ENCODE measurements around the gene SNTN.
"Not testable (repeated sequence)": the region's sequence is repeated elsewhere in the genome, so short reads cannot be mapped to it uniquely, and the experiment has no call there.

SNTN gene

DNA sequence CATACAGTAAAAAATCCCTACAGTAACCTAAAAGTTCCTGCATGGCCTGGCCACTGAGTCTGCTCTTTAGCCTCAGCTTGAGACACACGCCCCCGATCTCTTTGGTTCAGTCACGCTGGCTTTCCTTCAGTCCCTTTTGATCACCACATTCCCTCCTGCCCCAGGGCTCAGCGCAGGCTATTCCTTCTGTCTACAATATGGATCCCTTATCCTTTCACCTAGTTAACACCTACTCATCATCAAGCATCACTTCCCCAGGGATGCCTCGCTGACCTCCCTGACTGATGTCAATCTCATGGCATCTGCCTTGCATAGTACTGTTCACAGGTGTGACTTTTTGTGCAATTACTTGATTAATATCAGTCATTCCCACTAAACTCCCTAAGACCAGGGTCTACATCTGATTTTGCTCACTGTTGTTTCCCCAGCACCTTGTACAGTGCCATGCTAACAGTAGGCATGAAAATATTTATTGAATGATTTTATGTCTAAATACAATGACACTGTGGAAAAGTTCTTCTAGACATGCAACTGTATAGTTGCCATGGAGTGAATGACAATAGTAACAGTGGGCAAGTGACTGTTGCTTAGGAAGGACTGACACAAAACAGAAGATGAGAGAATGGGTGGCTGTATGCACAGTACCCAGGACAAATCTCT lies at the start of gene SNTN:
Gene SNTN (plus strand): TSS at position 610 of the 660 bp plus-strand sequence. CDS start 13 bp downstream, at position 623.
- no peak for DNase-seq

DNA sequence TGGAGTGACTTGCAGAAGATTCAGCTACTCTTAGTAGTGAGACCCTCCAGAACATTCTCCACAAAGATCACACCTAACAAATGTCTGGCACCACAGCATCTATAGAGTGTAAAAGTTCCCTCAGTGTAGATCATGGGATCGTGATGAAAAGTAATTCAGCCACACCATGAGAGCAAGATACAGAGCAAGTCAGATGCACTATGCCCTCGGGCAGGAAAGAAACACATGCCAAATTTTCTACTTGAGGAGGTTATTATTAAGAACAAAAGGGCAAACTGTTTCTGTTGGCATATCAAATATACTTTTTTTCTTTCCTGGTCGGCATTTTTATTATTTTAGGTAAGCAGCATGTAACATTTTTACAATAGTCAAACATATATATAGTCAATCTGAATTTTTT lies 44.8 kb upstream of the SNTN start:
- no peak for DNase-seq

DNA sequence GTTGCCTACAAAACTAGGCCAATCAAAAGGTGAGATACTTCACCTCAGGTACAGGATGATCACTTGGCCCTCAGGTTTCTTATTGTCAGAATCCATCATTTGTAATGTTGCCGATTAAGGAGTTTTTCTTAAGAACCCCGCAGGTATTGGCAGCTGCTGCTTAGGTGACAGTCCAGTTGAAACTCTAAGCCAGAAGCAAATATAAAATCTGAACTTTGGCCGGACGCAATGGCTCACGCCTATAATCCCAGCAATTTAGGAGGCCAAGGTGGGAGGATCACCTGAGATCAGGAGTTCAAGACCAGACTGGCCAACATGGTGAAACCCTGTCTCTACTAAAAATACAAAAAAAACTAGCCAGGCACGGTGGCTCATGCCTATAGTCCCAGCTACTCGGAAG lies 43.1 kb upstream of the SNTN start:
- DNase-seq, result no peak

DNA sequence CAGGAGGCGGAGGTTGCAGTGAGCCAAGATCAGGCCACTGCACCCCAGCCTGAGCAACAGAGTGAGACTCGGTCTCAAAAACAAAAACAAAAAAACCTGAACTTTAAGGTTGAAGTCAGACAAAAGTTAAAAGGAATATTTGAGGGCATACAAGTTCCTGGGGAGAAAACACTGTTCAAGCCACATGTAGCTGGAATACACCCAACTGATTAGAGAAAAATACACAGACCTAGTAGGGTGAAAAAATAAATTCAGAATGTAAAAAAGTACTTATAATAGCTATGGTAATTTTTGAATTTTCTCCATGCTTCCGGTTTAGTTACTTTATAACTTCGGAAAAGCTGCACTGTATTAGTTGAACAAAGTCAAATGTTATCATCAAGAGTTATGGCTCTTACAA lies 42.6 kb upstream of the SNTN start:
- DNase-seq, result no peak

DNA sequence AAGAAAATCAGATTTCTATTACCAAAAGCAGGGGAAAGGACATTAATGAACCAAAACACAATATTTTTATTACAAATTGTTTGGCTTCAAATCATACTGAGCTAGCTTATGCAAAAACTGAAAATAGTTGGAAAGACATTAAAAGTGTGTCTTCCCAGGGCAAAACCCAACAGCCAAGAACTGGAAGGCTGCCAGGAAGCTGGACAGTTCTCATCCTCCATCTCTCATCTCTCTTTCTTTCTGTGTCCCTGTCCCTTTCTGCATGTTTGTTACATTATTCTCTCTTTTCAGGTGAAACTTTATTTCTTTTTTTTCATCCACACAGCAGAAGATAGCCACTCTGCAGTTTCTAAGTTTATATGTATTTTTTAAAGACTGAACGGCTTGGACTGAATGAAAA lies 41.1 kb upstream of the SNTN start:
- no peak for DNase-seq

DNA sequence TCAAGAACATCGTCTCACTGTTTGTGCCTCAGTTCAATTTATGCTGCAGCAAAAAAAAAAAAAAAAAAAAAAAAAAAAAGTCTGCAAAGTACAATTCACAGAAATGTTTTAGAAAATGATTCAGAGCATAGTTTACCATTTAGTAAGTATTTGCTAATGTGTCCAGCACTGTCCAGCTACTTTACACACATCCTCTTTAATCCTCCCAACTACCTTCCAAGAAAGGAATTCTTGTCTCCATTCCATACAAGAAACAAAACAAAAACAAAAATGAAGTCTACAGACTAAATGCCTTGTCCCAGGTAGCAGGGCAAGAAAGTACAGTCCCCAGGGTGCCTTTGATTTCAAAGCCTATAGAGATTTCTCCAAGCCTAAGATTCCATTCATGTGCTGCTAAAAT lies 38.9 kb upstream of the SNTN start:
- no peak for DNase-seq

DNA sequence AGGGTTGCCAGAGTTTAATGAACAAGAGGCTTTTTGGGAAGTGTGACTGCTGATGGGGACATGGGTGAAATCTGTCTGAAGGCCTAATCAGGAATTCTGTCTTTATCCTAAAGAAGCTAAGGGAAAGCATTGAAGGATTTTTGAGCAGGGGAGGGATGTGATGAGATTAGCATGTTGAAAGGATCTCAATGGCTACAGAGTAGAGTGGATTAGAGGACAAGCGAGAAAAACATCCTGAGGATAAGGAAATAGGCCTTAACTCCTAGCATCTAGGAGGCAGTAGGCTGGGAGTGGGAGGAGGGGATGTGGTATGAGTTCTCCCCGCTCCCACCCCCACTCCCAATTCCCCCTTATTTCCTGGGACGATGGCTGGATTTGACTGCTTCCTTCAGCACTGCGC lies 35.1 kb upstream of the SNTN start:
- no peak for DNase-seq

DNA sequence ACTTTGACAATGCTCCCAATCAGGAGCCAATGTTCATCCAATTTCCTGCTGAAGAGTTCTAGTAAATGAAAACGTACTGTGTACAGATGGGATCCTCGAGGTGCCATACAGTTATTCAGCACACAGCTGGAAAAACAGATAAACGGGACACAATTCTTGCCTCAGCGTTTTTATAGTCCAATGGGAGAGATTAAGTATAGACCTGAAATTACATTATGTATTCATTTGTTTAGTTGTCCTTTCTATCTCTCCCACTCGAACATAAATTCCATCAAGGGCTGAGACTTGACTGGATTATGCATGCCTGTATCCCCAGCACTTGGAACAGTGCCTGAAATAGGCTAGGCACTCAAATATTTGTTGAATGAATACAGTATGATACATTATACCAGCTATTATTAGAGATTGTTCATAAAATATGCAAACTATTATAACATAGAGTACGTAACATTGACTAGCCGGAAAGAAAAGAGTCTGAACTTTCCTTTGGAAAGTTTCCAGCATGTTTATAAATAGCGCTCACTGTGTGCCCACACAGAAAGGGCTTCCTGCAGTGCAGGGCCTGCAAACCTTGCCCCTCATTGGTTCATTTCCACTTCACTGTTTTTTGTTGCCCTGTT lies 27.4 kb upstream of the SNTN start:
- DNase-seq, result no peak

DNA sequence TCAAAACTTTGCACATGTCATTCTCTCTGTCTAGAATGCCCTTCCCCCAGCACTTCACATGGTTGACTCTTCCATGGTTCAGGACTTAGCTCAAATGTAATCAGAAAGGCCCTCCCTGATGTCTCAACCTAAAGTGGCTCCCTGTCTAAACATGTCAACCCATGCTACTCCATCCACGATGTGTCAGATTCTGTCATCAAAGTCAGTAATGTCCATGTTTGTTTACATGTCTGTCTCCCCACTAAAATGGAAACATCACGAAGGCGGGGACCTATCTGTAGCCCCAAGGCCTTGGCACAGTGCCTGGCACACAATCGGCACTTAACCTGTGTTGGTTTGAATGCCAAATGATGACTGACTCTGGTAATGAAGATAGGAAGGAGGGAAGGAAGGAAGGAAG lies 20.8 kb upstream of the SNTN start:
- DNase-seq, result no peak

DNA sequence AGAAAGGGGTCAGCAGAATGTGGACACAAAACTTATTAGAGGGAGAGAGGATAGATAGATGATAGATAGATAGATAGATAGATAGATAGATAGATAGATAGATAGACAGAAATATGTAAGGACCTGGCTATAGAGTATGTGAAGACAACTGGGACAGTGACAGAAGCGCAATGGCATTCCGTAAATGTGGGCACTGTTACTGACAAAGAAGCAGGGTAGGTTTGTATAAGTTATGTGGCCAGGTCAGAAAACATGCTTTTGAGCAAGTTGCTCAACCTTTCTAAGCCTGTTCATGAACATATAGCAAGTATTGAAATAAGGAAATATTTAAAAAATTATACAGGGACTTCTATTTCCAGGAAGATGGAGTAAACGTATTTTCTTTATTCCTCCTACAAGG lies 17.3 kb upstream of the SNTN start:
- no peak for DNase-seq

DNA sequence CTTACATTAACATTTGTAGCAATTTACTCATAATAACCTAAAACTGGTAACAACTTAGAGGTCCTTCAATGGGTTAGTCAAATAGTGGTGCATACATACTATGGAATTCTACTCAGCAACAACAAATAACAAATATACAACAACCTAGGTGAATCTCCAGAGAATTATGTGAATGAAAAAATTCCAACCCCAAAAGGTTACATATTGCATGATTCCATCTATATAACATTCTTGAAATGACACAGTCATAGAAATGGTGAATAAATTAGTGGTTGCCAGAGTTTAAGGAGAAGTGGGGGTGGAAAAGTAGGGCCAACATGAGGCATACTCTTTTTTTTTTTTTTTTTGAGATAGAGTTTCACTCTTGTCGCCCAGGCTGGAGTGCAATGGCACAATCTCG lies 12.7 kb upstream of the SNTN start:
- DNase-seq, result no peak

DNA sequence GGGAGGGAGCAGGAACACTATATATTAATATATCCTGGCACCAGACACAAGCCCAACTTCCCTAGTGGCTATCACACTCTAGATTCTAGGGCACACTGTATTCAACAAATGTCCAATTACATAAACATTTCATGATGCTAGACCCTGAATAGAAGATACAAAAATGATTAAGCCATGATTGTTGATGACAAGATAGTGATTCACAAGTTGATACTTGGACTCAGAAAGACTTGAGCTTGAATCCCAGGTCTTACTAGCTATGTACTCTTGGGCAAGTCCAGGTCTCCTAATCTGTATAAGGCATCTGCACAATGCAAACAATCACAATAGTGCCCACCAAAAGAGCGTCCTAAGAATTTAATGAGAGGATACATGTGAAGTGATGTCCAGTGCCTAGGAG lies 10.0 kb upstream of the SNTN start:
- DNase-seq, result no peak

DNA sequence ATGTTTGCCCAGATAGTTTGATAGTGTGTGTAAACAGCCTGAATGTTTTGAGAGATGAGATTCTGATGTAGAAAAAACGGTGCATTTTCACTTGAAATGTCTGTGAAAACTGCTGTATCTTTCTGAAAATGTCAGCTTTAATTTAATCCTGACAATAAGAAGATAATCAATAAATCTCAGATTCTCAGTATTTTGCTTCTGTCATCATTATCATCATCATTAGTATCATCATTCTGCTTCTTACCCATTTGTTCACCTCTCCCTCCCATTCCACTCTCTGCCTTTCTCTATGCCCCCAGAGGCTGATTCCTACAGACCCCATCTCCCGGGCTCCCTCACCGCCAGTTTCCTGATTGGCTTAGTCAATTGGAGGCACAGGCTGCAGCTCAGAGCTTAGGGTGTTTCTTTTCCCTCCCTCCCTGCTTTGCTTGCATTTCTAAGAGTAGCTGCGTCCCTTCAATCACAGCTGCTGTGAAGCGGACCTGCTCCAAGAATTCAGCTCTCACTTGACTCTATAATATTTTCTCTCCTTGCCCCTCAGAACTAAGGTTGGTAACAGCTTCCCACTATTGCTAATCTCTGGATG lies 8.2 kb upstream of the SNTN start:
- DNase-seq, result no peak

DNA sequence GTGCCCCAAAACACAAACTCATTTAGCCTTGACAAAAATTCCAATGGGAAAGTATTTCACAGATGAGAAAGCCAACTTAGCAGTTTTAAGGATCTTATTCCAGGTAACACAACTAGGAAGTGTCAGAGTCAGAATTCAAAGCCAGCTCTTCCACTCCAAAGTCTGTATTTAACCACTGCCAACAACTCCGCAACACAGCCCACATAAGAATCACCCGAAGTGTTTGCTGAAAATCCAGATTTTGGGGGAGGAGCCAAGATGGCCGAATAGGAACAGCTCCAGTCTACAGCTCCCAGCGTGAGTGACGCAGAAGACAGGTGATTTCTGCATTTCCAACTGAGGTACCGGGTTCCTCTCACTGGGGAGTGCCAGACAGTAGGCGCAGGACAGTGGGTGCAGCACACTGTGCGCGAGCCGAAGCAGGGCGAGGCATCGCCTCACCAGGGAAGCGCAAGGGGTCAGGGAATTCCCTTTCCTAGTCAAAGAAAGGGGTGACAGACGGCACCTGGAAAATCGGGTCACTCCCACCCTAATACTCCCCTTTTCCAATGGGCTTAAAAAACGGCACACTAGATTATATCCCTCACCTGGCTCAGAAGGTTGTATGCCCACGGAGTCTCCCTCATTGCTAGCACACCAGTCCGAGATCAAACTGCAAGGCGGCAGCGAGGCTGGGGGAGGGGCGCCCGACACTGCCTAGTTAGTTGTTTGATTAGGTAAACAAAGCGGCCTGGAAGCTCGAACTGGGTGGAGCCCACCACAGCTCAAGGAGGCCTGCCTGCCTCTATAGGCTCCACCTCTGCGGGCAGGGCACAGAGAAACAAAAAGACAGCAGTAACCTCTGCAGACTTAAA lies 7.3 kb upstream of the SNTN start:
- DNase-seq, result not testable (repeated sequence)

DNA sequence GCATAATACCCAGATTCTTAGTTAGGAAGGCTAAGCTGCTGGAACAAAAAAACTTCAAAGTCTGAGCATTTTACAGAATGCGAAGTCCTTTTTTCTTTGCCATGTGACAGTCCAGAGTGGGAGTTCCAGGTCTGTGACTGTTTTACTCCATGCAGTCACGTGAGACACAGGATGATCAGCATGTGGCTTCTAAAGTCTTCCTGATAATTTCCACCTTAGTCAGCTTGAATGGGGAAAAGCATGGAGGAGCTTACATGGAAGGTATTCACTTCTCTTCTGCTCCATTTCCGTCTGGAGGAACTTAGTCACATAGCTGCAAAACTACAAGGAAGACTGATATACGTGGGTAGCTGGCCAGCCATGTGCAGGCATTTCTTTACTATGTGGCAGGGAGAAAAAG lies 1.7 kb downstream of the SNTN start:
- no peak for DNase-seq

DNA sequence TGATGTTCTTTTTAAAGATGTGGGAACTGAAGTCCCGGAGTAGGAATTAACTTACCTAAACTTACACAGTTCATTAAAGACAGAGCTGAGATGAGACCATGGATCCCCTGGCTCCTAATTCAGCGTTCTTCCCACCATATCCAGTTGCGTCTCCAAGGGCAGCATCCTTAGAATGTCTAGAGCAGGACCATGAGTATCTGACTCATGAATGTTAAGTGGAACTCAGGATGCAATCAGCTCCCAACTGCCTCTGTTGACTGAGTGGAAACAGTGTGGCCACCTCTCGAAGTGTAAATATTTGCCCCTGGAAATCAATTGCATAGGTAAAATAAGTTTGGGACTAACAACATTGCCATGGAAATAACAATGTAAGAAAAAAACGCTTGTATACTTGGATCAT lies 2.5 kb downstream of the SNTN start:
- DNase-seq, result no peak

DNA sequence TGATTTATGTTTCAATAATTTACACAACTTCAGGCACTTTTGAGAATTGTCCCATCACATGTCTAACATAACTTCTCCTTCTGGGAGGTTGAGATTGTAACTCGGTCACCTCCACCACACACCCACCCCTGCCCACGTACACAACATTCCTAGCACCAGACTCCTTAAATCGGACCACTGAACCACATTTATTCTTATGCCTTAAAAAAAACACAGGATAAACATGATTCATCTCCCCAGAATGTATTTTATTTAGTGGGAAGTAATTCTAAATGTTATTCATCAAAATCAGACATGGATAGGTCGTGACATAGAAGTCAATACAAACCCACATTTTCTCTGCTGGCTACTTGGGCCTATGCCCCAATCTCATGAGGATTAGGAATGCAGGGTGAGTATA lies 3.0 kb downstream of the SNTN start:
- DNase-seq, result no peak

DNA sequence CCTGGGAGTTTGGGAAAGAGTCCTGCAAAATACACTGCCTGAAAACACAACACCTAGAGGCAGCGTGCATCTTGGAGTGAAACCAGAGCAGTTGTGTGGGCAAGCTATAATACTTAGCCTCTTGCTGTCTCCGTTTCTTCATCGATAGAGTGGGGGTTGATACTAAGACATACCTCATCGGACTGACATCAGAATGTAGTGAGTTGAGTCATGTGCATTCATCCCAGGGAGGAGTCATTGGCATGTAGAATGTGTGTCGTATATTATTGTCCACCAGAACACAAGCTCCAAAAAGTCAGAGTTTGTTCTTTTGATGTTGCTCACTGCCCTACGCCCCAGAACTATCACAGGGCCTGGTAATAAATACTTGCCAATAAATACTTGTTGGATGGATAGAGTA lies 4.3 kb downstream of the SNTN start:
- no peak for DNase-seq

DNA sequence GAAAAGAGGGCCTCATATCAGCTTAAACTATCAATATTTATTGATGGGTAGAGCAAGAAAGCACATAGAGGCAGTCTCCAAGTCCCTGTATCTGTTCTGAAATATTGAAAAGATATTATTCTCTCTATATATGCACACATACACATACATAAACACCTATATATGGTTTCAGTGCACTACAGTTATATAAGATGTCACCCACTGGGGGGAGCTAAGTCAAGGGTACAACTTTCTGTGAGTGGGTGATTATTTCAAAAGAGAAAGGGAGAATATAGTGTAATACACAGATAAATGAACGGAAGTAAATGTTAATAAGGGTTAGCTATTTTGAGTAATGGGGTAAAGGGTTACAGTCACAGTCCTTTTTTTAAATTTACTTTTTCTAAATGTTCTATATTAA lies 8.8 kb downstream of the SNTN start:
- no peak for DNase-seq

DNA sequence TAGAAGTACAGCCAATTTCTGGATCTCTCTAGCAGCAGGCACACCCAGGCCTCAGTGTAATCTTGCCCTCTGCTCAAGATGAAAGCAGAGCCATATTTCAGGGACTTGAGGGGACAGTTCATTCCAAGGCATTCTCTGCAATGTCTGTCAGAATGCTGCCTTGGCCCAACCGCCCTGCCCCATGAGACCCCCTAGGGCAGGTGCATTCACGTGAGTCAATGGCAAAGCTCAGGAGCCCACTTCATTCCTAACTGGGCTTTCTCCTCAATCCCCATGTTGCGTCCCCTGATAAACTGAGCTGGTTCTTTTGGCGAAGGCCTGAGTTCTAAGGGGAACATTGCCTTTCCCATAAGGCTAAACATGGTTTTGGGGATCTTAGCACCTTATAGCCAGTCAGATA lies 9.5 kb downstream of the SNTN start:
- DNase-seq, result no peak

DNA sequence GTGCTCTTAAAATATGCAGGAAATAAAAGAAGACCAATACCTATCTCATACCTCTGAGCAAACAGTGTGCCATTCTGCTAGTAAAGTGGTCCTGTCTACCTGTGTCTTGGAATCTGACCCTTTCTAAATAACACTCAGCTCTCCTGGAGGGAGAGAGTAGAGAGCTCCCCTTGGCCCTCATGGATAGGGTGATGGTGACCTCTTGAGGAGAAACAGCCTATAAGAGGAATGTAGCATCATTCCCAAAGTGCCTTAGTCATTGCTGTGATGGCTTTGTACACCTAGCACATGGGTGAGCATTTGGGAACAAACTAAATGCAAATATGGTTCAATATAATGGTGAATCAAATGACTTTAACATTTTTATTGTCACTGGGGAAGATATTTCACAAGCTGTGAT lies 10.0 kb downstream of the SNTN start:
- DNase-seq, result no peak

DNA sequence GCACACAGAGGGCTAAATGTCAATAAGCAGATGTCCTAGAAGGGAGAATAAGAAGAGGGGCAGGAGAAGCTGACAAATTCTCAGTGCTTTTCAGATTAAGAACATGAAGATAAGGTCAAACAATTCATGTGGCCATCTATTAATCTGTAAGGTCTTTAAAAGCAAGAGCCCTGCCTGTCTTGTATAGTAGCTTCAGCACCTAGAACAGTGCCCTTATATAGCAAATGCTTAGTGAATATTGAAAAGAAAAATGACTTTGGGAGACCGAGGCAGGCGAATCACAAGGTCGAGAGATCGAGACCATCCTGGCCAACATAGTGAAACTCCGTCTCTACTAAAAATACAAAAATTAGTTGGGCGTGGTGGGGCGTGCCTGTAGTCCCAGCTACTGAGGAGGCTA lies 18.1 kb downstream of the SNTN start:
- no peak for DNase-seq

DNA sequence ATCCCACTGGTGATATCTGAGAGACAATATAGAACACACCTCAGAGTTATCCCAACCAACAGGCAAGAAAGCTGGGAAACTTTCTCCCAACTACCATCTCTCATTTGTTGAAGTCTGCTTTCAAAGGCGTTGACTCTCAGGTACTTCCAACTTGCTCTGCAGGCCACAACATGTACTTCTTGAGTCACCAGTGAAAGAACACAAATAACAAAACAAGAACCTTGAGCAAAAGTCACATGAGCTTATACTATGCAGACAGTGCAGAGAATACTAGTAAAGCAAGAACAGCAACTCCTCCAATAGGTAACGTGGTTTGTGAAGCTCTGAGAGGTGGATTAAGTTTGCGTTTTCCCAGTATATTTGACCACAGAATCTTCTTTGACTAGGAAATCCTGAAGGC lies 20.6 kb downstream of the SNTN start:
- no peak for DNase-seq

DNA sequence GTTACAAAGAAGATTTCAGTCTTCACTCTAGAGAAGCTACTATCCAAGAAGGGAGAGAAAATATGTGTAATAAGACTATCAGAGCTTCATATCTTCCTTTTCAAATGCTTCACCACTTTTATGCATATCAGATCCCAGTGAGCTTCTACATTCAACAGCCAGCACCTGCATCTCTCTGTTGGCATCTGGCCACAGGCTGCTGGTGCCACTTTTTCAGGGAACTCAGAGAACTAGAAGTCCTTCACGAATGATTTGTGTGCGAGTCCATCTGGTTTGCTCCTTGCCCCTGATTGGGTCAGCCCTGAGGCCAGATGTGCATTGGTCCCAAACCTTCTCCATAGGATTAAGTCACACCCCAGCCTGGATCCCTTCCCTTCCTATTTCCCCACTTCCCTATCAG lies 22.1 kb downstream of the SNTN start:
- DNase-seq, result no peak
